Liver (tissue), 3 donors: ENCODE measurements around the gene LRIF1.

Experiments used
- CTCF ChIP-seq: fragments of 150-350 bp; IDR thresholded peaks from 2 replicates; pipeline ENCODE4 v1.5.1; 2017; ENCODE audit warnings: improper control_type of control experiment, low read depth, low read length; ENCODE audit not compliant: missing input control
- HNF4A ChIP-seq, 2 donors: conservative IDR thresholded peaks; 2 replicates each; pipeline ENCODE4 v1.6.1; 2016; ENCODE audit warnings: antibody characterized with exemption in 2 of 2, mild to moderate bottlenecking in 2 of 2
- JUND ChIP-seq, 2 donors: IDR thresholded peaks; 2 replicates each; pipeline ENCODE4 v1.6.1; 2016; ENCODE audit warnings: antibody characterized with exemption in 2 of 2
- TF ChIP-seq, protein P1 (sequence below): IDR thresholded peaks from 2 replicates; pipeline ENCODE4 v1.6.1; 2016; ENCODE audit warnings: antibody characterized with exemption
- donor health status: healthy.
- donor health status: healthy.

DNA sequence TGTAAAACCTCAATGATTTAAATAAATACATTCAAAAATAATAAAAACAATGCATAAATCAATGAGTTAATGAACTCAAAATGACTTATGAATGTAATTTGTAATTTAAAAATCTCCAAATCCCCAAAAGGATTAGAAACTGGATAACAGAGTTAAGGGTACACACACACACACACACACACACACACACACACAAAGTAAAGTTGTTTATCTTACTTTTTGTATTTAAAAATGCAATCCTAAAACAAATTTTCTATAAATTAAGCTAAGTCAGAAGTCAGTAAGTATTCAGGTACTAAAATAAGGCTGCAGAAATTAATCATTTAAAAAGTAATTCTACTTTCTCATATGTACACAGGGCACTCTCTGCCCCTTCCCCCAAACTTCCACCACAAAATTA, 1.8 kb downstream of the LRIF1 start:
- TF ChIP-seq CTCF (no peak), HNF4A (conservative IDR thresholded peaks at IDR 0.05) (no peak), JUND (IDR thresholded peaks at IDR 0.05) (no peak)
- TF ChIP-seq, protein P1, sequence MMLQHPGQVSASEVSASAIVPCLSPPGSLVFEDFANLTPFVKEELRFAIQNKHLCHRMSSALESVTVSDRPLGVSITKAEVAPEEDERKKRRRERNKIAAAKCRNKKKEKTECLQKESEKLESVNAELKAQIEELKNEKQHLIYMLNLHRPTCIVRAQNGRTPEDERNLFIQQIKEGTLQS, result no peak
